Glomerular visceral epithelial cell (primary cell): Measurements from ENCODE around the gene ZNG1F.
"Not testable (repeated sequence)": the region's sequence is repeated elsewhere in the genome, so short reads cannot be mapped to it uniquely, and the experiment has no call there.

Experiments
- DNase-seq: peaks from one replicate; pipeline ENCODE4 v3.0.0-alpha.2; 2016; ENCODE audit errors: extremely low spot score

Gene ZNG1F

DNA sequence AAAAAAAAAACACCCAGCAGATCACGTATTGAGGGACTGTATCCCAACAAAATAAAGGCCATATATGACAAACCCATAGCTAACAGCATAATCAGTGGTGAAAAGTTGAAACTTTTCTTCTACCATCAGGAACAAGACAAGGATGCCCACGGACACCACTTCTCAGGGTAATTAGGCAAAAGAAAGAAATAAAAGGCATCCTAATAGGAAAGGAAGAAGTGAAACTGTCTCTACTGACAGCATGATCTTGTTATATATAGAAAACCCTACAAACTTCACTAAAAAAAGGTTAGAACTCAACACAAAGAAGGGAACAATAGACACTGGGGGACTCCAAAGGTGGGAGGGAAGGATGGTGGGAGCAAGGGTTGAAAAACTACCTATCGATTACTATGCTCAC is 102.9 kb downstream of the ZNG1F start:
- DNase-seq: not testable (repeated sequence)

GRCh38 chr9:41082358-41082757 is 106.8 kb downstream of the ZNG1F start:
- DNase-seq: not testable (repeated sequence)
